Activated CD4-positive, alpha-beta T cell treated with anti-CD3 and anti-CD28 coated beads, Interleukin-2, amount 50 U/mL, for 4 hours (primary cell): ENCODE results near the gene HIVEP3.

Experiments
- DNase-seq, 2 experiments: peaks; one replicate each; pipeline ENCODE4 v3.0.0-alpha.2; 2020

HIVEP3 gene

GRCh38 chr1:41920658-41921057 is 1.9 kb upstream of the HIVEP3 start:
- DNase-seq: no peak

- DNase-seq: peak; percentile 67 to 70
Observed at GRCh38 chr1:41919764-41920397, 1.2 kb upstream of the HIVEP3 start.

- DNase-seq: no peak
Observed at GRCh38 chr1:41919131-41919530, 409 bp upstream of the HIVEP3 start.

- no peak for DNase-seq
Observed at GRCh38 chr1:41917835-41918449, 780 bp downstream of the HIVEP3 start.

- no peak for DNase-seq
Observed at GRCh38 chr1:41917076-41917475, 1.6 kb downstream of the HIVEP3 start.

DNA sequence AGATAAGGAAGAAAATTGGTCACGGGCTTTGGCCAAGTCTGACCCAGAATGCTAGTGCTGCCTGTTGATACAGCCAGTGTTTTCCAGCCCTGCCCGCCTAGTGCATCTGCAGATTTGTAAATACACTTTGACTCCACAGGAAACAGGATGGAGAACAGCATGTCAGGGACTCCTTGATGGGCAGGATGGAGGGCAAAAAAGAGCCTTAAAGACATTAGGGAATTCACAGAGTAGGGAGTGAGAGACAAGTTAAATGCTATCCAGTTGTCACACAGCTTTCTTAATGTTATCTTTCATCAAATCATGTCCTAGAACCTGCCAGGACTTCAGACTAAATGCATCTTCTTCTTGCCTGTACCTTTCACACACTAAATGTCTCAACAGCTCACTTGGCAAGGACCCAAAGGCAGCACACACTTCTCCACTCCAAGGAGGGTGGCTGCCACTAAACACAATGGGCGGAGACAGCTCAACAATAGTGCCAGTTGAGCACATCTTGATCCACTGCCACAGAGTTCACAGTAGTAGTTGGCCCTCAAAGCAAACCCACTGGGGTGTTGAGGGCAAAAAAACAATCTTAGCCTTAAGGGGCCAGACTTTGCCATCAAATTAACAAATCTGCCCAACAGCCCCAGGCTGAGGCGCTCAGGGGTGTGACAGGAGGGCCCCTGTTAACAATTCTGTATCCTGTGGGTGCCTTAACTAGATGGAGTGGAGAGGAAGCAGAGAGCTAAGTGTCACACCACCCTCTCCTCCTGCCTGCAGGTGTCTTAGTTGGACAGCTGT is 2.7 kb downstream of the HIVEP3 start:
- no peak for DNase-seq

- DNase-seq: no peak
Observed at GRCh38 chr1:41914516-41914915, 4.2 kb downstream of the HIVEP3 start.

DNA sequence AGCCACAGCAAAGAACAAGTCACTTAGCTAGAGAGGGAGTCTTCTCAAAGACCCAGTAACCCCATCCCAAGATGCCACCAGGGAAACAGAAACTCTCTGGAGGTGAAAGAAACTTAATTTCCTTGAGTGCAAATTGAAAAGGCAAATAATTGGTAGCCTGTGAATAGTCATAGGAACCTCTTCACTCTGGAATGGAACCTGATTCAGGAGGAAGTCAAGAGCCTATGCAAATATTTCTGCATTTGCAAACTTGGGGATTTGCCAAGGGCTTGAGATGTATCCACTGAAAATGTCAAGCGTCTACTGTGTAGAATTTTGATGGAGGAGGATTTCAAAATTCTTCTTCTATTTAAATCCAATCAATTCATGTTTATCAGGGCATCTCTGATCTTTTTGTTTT is 5.7 kb downstream of the HIVEP3 start:
- no peak for DNase-seq

GRCh38 chr1:41908288-41908895 is 10.3 kb downstream of the HIVEP3 start:
- DNase-seq: no peak

- DNase-seq: no peak
Observed at GRCh38 chr1:41907446-41907845, 11.3 kb downstream of the HIVEP3 start.

- DNase-seq: no peak
Observed at GRCh38 chr1:41906943-41907342, 11.8 kb downstream of the HIVEP3 start.

DNA sequence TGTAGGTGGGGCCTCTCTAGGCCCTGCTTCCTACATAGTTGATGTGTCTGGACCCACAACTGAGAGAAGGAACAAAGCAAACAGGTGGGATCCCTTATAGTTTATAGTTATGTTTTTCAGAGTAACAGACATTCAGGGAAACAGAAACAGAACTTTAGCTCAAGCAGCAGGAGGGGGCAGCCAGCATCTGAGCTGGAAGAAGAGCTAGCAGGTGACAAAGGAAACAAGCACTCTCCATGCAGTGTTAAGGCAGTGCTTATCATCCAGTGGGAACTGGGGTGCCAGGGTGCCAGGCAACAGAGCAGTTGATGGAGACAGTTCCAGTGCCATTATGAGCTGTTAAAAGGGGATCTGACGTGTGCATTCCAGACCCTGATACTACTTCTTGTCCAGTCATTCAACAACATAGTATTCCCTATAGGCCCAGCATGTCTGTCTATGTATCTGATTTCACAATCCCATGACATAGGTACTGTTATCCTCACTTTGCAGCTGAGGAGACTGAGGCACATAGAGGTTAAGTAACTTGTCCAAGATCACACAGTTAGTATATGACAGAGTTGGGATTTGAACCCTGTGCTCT is 13.5 kb downstream of the HIVEP3 start:
- DNase-seq: no peak

DNA sequence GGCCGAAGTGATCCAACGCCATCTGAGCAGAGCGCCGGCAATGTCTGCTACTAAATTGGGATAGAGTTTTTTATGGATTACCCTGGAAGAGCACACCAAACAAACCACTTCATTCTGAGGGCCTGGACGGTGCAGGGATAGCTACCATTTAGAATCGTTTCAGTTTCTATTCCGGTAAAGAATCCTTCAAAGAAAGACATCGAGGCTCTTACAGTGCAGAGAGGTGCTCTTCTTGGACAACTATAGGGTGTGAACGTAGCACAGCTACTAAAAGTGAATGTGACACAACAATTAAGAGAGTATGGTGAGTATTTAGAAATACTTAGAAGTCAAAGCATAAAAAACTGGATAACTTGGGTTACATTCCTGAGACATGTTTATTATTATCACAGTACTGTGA is 16.1 kb downstream of the HIVEP3 start:
- DNase-seq: no peak

DNA sequence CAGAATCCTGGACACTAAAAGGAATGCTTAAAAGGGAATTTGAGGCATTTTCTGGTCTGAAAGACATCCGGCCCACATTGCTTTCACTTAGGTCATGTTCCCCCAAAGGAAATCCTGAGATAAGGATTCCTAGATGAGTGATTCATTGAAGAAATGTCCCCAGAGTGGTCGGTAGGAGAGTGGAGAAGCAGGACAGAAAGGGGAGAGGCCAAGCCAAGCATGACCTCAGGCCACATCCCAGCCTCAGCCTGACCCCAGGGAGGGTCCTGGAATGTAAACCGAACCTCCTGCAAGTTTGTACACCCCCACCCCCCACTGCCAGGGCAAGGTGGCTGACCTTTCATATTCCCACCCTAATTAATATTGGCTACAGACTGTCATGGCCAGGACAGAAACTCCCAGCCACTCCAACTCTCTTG is 16.6 kb downstream of the HIVEP3 start:
- no peak for DNase-seq

GRCh38 chr1:41901551-41901950 is 17.2 kb downstream of the HIVEP3 start:
- no peak for DNase-seq

DNA sequence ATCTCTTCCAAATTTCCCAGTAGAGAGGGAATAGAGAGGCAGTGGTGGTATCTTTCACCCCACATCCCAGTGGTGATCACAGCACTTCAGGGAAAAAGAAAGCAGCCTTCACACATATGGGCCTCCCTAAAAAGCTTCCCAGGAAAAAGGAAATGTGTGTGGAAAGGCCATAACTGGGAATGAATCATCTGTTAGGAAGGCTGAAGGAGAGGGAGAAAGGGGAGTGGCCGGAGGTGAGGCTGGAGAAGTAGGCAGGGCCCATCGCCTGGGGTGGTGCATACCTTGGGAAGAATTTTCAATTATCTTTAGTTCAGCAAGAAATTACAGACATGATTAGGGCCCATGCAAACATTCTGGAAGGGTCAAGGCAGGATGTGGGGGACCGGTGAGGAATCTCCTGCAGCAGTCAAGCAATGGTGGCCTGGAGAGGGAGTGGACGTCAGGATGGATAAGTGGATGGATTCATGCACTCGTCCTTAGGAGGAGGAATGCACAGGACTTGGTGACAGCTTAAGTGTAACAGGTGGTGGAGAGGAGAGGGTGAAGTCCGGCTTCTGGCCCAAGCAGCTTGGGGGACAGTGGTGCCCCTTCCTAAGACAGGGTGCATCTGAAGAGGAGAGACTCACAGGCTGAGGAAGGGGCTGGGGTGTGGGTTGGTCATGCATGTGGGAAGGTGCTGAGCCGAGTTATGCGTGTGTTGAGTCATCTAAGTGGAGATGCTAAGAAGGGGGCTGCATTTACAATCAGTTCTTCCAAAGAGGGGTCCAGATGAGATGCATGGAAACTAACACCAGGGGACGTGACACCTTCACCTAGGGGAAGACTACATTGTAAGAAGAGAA is 17.9 kb downstream of the HIVEP3 start:
- DNase-seq: no peak

- DNase-seq: peak; percentile 62 to 63
Observed at GRCh38 chr1:41898191-41898713, 20.5 kb downstream of the HIVEP3 start.

DNA sequence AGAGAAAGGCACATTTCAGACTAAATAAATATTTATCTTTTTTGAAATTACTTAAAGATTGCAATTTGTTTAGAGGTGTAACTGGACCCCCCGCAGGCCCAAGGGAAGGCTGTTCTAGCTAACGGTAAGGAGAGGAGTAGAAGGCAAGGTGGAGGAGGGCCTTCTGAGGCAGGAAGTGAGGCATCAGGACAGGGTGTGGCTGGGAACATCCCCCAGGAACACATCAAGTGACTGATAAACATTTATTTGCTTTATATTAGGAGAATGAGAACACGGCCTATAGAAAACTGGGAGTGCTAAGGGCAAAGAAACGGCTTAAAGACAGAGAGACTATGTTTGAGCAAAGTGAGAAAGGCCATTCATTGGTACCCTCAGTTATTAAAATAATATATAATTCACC is 23.2 kb downstream of the HIVEP3 start:
- no peak for DNase-seq

GRCh38 chr1:41894808-41895483 is 23.8 kb downstream of the HIVEP3 start:
- no peak for DNase-seq

DNA sequence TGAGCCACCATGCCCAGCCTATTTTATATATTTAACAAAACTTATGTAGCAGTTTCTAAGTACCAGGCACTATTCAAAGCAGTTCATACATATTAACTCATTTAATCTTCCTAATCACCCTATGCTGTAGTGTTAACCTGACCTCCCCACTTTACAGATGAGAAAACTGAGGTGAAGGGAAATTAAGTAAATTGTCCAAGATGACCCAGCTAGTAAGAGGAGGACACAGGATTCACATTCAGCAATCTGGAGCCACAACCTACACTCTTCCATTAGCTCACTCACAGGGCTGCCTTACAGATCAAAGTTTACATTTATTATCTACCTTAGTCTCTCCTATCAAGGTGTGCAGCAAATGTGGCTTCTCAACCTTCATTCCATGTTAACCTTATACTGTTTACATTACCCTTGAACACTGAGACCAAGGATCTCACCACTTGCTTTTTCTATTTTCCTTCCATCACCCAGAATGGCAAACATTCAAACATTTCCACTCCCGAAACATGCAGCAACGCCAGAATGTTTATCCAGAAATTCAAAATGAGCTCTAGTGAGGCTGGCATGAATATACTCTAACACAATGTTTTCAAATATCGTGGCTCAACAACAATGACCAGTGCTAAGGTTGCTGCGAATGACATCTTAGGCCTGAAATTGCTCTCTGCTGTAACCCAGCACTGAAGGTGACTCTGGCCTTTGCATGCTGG is 24.5 kb downstream of the HIVEP3 start:
- no peak for DNase-seq

DNA sequence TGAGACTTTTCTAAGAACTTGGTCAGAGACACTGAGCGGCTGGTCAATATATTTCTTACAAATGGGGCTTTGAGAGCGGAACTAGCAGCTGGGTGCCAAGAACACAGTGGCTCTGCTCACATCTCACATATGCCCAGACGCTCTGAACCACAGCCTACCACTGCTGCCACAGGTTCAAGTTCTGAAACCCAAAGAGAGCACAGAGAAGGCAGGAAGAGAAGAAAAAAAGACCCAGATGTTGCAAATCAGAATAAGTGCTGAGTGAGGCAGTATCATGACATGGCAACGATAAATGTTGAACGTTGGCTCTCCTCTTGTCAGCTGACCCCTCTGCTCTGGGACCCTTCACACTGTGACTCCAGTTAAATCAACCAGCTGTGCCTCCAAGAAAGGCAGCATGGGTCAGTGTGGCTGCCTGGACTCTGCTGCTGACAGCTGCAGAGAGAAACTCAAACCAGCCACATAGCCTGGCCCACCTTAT is 26.4 kb downstream of the HIVEP3 start:
- DNase-seq: no peak
